ENCODE measurements around the gene OGFRL1. TPM values are rescaled to one million over a fixed set of nuclear protein-coding genes. Genes with fewer than 3 reads are reported as not detected.

Gene OGFRL1
- total RNA-seq, 1 donor from 2014 or later: 26.9 TPM

DNA sequence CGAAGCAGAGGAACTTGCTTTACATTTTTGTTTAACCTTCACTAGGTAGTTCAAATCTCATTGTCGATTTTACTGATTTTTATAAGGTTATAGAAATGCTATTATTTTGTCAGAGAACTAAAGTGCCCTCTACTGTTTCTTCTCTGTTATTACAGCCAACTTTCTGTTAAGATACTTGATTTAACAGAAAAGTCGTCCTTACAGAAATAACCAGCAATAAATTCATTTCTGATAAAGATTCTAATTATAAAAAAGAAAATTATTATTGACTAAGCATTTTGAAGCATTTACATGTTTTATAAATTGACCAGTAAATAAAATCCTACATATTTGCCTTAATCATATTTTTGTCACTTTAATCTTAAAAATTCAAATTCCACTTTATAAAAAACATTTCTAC is 60.8 kb downstream of the OGFRL1 start:
- DNase-seq (no peak), ATAC-seq (no peak)
- intact Hi-C loops (cut with DNase I): no loop called here
- no peak overlapping the region for H3K4me3 ChIP-seq
- H3K36me3 ChIP-seq: no peaks in the 10 kb centered on the region
- TF ChIP-seq, protein P1, sequence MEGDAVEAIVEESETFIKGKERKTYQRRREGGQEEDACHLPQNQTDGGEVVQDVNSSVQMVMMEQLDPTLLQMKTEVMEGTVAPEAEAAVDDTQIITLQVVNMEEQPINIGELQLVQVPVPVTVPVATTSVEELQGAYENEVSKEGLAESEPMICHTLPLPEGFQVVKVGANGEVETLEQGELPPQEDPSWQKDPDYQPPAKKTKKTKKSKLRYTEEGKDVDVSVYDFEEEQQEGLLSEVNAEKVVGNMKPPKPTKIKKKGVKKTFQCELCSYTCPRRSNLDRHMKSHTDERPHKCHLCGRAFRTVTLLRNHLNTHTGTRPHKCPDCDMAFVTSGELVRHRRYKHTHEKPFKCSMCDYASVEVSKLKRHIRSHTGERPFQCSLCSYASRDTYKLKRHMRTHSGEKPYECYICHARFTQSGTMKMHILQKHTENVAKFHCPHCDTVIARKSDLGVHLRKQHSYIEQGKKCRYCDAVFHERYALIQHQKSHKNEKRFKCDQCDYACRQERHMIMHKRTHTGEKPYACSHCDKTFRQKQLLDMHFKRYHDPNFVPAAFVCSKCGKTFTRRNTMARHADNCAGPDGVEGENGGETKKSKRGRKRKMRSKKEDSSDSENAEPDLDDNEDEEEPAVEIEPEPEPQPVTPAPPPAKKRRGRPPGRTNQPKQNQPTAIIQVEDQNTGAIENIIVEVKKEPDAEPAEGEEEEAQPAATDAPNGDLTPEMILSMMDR (IDR thresholded peaks at IDR 0.05): peak; percentile 69
- peaks cover 28% of the 10 kb centered on the region for H3K4me1 ChIP-seq
- H3K27ac ChIP-seq: no peak overlapping the region
- H3K9me3 ChIP-seq: no peaks in the 10 kb centered on the region
- no peaks in the 10 kb centered on the region for H3K27me3 ChIP-seq (ENCODE audit: low read depth)

DNA sequence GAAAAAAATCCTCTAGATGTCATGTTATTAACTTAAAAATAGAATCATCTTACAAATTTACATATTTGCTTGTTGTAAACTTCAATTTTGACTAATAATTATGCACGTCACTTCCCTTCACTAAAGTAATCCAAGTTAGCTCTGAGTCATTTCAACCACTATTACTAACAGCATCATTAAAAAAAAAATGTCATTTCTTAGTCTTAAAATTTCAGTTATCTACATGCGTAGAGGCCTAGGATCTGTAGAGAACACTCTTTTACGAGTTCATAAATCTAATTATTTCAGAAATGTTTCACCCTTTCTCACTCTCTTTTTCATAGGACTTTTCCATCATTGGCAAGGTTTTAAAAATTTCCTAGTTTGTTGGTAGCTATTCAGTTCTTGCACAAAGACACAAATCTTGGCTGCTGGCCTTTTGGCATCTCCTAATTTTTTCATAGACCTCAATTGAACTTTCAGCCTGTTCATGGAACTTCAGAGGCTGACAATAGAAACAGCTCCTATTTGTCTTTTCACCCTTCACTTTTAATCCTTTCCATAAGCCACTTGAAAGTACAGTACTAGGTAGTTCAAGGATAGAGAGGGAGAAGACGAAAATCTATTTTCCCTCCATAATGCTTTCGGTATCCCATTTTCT is 61.5 kb downstream of the OGFRL1 start:
- DNase-seq (no peak), ATAC-seq (peak in 1 of 2 donors; percentile 33)
- Histone ChIP-seq H3K9me3 (no peaks in the 10 kb centered on the region), H3K36me3 (no peaks in the 10 kb centered on the region), H3K4me1 (peaks cover 28% of the 10 kb centered on the region), H3K4me3 (no peak overlapping the region), H3K27ac (peak overlapping the region; percentile 12), H3K27me3 (ENCODE audit: low read depth) (no peaks in the 10 kb centered on the region)
- intact Hi-C loops (cut with DNase I): loop anchor here (10.0 kb wide), 1 partner anchor 155 kb away; no protein-coding TSS in a partner anchor
- TF ChIP-seq, protein P1 (IDR thresholded peaks at IDR 0.05): no peak

DNA sequence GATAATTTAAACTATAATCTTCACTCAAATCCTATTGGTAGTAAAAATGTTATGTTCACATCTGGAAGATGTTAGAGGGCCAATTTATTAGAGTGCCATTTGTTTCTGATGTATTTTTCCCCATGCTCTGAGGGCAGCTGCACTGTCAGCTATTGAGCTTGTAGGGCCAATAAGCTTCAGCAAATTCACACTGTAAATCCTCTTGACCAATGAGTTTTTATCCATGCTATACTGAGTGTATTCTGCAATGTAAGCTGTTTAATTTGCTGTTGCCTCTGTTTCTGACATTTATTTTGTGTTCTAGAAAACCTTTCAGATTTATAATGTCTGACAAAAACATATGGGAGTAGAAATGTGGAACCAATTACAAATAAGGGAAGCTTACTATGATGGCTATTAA is 62.6 kb downstream of the OGFRL1 start:
- no peaks in the 10 kb centered on the region for H3K27me3 ChIP-seq (ENCODE audit: low read depth)
- H3K4me3 ChIP-seq: no peak overlapping the region
- H3K9me3 ChIP-seq: no peaks in the 10 kb centered on the region
- intact Hi-C loops (cut with DNase I): loop anchor here (10.0 kb wide), 1 partner anchor 156 kb away; no protein-coding TSS in a partner anchor
- no peak for DNase-seq
- H3K36me3 ChIP-seq: no peaks in the 10 kb centered on the region
- TF ChIP-seq, protein P1 (IDR thresholded peaks at IDR 0.05): no peak
- ATAC-seq: no peak
- H3K27ac ChIP-seq: peak overlapping the region; percentile 12
- peaks cover 25% of the 10 kb centered on the region for H3K4me1 ChIP-seq
